GM18519 (cell line): ENCODE data around the gene PAPPA.

ENCODE experiments used
- ATAC-seq: cut with Tn5 transposase; IDR thresholded peaks from one replicate; pipeline ENCODE4 v1.9.1; 2021; ENCODE audit warnings: mild to moderate bottlenecking, moderate library complexity; ENCODE audit not compliant: unreplicated experiment, low FRiP score

PAPPA gene

DNA sequence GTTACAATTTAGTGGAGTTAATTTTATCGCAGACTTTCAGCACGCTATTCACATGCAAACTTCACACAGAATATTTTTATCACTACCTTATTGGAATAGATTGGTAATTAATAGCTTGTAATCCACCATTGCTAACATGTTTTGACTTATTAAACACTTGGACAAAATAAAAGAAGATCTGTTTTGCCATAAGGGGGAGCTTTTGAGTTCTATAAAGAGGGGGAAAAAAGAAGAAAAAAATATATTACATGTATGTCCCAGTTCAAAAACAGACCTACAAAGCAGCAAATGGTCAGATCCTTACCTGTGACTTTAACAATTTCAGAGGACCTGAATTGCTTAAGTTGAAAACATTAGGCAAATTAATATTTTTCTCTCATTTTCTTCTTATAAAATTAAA is 1.2 kb upstream of the PAPPA start:
- no peak for ATAC-seq

DNA sequence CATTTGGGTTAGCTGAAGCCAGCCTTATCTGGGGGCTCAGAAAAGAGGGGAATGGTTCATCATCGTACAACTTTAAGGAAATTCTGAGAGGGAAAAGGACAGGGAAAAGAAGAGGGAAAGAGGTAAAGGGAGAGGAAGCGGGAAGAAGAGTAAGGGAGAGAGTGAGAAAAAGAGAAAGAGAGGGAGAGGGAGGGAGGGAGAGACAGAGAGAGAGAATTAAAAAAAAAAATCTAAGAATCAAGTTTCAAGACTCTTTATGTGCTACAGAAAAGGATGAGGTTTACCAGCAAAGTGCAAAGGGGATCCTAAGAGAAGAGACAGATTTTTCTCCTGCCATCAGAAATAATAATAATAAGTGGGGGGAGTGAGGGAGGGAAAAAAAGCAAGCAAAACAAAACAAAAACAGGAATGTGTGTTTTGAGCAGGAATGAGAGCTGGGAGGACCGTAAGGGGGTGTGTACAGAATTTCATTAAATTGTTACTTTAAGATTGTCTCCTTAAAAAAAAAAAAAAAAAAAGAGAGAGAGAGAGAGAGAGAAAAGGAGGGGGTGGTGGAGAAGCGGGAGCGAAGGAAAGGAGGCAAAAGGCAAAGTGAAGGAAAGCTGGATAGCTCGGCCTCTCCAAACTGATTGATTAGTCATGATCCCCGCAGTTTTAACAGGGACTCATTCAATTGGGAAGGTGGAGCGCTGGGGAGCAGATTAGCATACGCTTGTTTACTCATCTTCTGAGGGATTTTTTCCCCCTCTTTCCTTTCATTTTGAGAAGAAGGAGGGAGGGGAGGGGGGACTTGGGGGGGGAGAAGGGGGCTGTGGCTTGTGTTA is 438 bp upstream of the PAPPA start:
- ATAC-seq, result no peak

DNA sequence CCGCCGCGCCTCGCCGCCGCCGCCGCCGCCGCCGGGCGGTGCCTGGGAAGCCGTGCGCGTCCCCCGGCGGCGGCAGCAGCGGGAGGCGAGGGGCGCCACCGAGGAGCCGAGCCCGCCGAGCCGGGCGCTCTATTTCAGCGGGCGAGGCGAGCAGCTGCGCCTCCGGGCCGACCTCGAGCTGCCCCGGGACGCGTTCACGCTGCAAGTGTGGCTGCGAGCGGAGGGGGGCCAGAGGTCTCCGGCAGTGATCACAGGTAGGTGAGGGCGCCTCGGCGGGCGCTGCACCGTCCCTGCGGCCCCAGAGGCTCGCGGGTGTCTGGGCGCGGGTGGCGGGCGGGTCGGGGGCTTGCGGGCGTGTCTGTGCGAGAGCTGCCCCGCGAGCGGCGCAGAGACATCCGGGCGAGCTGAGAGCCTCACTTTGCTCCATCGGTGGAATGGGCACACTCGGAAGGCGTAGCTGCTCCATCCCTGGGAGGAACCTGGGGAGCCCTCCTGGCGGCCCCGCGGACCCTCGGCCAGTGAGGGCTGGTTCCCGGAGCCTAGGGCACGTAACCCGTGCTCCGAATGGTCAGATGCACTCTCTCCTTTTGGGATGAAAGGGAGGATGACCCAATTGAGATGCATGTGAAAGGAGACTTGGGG is 864 bp downstream of the PAPPA start:
- no peak for ATAC-seq

DNA sequence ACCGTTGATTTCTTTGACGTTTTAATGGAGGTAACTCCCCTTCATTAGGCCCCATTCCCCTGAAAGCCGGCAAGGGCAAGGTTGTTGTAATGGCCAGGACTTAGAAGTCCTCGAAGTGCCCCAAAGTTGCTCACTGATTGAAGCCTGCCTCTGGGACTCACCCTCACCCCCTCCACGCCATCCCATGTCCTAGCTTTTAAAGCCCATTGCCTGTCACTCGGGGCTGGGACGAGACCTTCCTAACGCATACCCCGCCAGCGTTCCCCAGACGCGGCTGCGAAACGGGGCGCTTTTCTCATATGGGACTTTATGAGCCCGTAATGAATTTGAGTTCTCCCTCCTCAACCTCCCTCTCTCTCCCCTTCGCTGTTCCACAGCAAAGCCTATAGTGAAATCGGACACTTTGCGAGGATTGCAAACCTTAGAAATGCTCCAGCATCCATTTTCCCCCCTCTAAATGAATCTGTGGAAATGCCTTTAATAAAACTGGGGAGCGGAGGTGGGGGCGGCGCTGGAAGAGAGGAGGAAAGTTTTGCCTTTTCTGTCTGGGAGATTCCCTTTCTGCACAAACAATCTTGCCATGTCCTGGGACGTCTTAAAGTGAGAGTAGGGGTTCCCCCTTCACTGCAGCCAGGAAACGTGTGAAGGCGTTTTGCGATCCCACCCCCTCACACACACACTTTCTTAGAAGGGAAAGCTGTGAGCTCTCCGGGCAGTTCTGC is 1.5 kb downstream of the PAPPA start:
- ATAC-seq, result no peak

DNA sequence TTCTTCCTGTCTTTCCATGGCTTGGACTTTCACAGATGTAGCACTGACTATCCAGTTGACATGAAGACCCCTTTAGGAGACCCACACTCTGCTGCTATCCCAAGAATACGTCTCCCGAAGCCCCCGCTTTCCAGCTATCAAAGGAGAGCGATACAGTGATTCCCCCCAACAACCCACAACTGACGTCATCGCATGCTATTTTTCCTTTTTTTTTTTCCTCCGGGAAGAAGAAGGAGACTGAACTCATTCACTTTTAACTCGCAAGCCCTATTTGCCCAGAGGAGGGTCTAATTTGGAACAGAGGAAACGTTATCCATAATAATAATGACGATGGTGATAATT is 2.1 kb downstream of the PAPPA start:
- ATAC-seq, result no peak

DNA sequence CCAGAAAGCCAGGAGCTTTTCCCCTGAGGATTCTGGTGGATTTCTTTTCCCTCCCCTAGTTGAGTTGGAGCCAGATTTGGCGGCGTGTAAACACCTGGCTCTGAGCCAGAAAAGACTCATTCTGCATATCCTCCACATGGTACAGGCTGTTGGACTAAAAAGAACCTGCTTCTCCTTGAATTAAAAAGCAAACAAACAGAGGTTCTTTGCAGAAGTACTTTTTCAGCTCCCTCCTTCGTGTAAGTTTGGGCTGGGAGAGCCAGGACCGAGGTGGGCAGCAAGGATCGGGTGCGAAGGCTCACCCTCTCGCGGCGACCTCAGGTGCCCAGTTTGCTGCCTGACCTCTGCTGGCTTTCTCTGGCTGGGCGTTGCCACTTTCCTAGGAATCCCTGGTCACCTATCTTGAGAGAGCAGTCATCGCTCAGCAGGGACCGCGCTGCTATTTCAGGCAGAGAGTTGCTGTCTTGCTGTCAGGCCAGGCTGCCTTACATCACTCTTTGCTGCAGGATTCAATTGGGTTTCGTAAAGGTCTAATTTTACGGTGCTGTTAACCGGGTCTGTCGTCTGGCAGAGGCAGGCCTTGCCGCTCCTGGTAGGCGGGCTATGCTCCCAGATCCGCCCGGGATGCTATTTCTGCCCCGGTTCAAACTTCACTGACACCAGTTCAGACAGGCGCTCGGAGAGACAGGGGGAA is 3.2 kb downstream of the PAPPA start:
- no peak for ATAC-seq

DNA sequence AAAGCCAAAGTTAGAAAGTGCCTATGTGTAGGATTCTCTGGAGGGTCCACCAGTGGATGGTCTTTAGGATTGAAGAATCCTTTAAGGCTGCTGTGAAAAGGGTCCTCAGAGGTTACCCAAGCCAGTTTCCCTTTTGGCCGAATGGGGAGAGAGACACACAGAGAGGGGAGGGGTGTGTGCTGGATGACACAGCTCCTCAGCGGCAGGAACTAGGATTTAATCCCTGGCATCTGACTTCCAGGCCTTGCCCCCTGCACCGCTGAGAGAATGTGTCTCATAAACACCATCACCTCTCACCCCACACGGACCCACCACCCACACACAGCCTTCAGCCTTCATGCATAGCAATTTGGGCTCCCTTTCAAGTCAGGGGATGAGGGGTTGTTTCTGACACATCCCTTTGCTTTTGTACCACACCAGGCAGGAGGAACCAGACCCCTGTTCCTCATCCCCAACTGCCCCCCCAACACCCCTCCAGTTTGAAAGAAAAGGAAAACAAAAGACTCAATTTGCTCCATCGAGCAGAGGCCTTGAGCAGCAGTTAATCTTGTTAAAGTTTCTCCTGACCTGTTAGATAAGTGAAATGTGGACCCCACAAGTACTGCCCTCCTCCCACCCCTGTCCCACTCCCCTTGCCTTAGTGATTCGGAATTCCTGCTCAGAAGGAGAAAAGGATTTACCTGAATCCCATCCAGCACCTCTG is 4.0 kb downstream of the PAPPA start:
- ATAC-seq, result no peak

DNA sequence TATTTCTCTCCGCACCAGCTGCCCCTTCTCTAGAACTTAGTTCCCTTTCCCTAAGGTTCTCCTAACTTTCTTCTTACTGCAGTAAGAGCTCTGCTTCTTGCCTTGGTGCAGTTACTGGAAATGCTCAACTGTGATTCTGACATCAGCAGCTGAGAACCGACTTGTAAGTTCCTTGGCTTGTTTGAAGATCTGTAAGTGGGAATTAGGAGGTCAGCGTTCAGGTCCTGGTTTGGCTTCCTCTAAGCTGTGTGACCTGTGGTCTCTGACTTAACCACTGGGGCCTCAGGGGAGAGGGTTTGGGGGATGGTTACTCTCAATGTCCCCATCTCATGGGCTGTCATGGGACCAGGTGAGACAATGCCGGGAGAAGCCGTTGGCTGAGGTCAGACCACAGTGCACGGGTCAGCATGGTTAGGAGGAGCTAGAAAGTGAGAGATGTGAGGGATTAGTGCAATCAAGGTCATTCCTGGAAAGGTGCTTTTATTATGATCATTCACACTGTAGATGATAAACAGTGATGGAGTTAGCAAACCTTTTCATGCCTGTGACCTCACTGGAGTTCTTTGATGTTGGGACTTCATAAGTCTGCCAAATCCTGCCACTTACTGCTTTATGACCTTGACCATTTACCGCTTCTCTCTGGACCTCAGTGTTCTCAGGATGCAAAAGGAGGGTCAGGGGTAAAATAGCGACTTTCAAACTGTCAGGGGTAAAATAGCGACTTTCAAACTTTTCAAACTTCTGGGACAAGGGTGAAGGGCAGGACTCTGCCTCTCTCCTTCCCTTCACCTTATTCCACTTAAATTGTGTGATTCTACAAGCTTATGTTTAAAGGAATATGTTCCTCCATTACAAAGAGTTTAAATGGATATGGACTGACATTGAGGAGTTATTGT is 7.3 kb downstream of the PAPPA start:
- ATAC-seq, result no peak

DNA sequence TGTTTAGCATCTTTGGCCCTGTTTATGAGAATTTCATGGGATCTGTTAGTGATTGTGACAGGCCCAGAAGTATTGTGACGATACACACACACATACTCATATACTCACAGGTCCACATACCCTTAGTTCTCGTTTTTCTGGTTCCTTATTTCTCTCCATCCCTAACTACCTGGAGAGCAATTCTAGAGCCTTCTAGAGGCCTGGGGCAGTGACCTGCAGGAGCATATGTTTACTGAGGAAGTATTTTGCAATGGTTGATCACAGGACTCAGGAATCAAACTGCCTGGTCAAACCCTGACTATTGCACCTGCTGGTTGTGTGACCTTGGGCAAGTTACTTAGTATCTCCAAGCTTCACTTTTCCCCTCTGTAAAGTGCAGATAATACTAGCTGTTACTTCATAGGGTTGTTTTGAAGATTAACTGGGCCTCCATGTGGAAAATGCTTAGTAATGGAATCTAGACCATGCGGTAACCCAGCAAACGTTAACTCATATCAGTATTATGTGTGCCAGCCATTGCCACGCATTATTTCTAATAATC is 8.7 kb downstream of the PAPPA start:
- ATAC-seq, result no peak

DNA sequence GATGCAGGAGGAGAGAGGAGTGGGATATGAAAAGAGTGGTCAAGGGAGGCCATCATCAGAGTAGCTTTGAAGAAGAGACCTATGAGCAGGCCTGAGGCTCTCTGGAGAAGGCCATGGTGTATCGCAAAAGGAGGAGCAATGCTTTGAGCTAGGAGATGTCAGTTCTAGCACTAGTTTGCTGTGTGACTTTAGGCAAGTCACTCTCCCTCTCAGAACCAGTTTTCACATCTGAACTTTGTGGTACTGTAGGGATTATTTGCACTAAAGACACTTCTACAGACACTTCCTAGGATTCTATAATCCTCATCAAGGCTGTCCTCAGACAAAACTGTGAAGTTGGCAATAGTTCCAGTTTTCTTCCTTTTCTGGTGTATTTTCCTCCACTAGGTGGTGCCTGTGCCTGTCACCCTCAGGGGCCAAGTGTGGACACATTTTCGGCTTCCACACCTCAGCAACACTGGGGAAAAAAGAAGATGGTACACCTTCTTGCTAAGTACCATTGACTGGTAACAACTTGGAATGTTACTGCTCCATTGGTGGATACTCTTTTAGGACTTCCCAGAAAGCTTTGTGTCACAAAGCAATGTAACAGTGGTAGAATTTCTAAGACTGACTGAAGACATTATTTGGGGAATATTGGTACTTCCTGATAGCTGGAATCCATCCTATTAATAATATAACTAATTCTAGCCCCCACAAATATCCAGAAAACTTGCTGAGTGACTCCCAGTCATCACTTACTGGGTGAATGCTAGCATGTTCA is 9.9 kb downstream of the PAPPA start:
- ATAC-seq, result no peak

DNA sequence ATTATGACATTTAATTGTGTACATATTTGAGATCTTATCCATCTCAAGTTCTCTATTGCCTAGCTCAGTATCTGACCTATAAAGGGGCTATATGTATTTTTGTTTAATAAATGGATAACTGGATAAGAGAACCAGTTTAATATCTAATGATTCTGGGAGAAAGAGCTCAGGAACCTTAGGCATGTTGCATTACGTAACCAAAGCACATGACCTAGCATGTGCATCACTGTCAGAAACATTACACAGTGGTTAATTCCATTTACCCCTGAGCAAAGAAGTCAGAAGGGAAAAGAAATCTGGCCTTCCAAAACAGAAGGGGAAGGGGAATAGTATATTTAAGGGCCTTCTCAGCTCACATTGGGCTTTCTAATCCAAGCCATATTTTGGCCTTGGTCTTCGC is 12.3 kb downstream of the PAPPA start:
- no peak for ATAC-seq

DNA sequence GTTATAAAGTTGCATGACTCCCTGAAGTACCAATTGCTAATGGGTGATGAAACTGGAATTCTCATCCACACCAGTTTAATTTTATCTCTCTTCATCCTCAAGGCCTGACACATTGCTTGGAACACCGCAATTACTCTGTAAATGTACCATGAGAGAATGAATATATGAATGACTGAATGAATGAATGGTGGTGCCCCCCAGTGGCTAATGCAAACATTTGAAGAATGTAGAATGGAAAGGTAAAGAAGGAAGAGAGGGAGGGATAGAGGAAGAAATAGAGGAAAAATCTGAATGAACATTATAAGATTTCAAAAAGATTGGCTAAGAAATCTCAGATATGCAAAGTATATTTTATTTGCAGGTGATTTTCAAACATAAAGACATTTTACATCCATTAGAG is 13.1 kb downstream of the PAPPA start:
- no peak for ATAC-seq

DNA sequence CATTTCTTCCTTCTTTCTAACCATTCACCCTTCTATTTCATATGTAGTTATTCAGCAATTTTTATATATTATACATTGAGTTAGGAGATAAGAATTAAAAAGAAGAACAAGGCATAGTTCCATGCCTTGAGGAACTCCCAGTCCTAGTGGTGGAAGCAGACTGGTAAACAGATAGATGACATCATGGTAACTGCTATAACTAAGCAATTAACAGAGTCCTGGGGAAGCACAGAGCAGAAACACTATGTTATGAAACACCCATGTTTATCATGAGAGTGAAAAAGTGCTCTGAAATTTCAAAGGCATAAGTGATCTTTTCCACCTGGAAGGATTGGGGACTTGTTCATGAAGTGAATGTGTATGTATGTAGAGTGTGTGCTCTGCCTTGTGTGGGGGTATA is 14.6 kb downstream of the PAPPA start:
- ATAC-seq, result no peak

DNA sequence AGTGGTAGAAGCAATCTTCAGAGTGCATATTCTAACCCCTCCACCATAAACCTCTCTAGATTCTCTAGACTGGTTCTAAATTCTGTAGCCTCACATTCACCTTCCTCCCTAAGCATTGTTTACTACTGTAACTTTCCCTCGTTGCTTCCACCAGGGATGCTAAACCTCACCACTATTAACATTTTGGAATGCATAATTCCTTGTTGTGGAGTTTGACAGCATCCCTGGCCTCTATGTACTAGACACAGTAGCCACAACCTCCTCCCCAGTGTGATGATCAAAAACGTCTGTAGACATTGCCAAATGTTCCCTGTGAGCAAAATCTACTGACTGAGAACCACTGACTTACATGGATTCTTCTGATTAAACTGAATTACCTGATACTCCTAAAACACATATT is 18.6 kb downstream of the PAPPA start:
- no peak for ATAC-seq

DNA sequence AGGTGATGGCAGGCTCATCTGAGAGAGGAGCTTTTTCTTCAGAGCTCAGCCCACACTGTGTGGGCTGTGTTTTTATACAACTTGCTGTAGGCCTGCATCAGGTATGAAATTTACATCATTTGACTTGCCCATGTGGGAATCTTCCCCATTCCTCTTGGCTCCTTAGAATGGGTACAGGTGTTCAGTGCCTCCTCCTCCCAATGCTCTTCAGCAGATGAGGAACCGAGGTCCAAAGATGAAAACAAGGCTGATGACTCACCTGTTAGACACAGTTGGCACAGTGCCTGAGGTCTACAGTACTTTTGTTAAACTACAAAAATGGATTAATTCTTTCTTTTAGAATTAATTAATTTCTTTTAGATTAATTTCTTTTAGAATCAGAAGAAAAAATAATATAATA is 20.8 kb downstream of the PAPPA start:
- no peak for ATAC-seq

DNA sequence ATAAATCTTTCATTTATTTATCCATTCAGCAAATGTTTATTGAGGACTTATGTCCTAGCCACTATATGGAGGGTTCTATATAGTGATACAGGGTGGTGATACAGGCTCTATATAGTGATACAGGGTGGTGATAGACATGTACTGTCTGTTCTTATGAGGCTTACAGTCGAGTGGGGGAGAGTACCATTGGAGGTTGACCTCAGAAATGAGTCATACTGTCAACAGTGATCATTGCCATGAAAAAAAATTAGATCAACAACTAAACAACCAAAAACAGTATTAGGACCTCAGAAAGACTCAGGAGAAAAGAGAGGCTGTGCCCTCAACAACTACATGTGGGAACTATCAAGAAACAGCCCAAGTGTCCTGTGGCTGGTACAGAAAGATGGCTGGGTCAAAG is 22.0 kb downstream of the PAPPA start:
- no peak for ATAC-seq

DNA sequence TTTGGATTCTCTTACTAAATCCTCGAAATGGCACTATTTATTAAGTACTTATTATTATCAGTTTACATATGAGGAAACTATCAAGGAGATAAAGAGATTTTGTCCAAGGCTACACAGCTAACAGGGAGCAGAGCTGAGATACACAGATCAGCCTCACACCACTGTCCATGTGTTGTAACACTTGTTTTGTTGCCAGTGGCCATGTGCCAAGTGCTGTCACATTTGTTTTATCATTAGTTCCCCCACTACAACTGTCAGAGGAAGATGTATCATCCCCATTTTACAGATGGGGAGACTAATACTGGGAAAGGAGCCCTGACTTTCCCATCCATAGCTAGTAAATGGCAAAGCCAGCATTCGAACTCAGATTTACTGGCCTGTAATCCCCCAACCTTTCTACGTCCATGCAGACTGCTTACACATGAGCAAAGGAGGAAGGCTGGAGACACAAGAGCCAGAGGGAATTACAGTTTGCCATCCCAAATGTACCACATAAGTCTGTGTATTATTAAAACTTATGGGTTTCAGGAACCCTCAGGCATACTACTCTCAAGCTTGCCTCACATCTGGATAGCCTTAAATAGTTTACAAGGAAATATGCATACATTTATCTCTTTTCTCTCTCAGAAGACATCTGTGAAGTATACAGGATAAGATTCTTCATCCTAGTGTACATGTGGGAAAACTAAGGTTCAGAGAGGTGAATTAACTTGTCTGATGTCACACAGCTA is 25.1 kb downstream of the PAPPA start:
- no peak for ATAC-seq

DNA sequence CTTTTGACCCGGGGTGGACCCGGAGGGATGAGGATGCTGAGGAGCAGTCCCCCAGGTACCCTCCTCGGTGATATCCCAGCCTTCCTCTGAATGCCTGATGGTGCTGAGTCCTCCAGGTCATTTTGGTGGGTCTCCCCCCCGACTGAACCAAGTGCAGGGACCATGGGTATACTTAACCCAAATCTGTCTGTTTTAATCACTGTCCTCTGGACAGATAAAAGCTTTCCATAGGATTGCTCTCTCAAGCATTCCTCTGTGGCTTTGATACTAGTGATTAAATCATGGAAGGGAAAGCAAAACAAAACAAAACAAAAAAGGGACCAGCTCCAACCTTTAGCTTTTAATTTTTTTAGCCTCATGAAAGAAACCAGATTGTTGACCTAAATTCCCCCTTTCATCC is 26.0 kb downstream of the PAPPA start:
- ATAC-seq, result no peak
